Esophagus (tissue), 2 donors: Measurements from ENCODE around the gene SLC1A7. TPM values are rescaled to one million over a fixed set of nuclear protein-coding genes. Genes with fewer than 3 reads are reported as not detected.

Experiments
- H3K27ac ChIP-seq, 2 donors: one replicate each; pipeline ENCODE4 v1.5.1; 2013; ENCODE audit warnings: low read depth in 2 of 2, mild to moderate bottlenecking in 2 of 2, inconsistent platforms in 1 of 2, low read length in 1 of 2, moderate library complexity in 1 of 2
- H3K27me3 ChIP-seq, 2 donors: one replicate each; pipeline ENCODE4 v1.6.1; 2013; ENCODE audit warnings: low read length in 2 of 2, control low read depth in 1 of 2, mild to moderate bottlenecking in 1 of 2; ENCODE audit not compliant: insufficient read depth in 2 of 2, control insufficient read depth in 1 of 2
- H3K36me3 ChIP-seq, 2 donors: one replicate each; pipeline ENCODE4 v1.6.1; 2013; ENCODE audit warnings: low read length in 1 of 2; ENCODE audit not compliant: control insufficient read depth in 2 of 2, insufficient read depth in 2 of 2
- H3K4me1 ChIP-seq, 2 donors: one replicate each; pipeline ENCODE4 v1.6.1; 2013; ENCODE audit warnings: low read length in 1 of 2; ENCODE audit not compliant: control insufficient read depth in 2 of 2, insufficient read depth in 2 of 2
- H3K4me3 ChIP-seq, 2 donors: one replicate each; pipeline ENCODE4 v1.5.1; 2013; ENCODE audit warnings: low read length in 2 of 2, mild to moderate bottlenecking in 2 of 2, low read depth in 1 of 2, moderate library complexity in 1 of 2
- H3K9me3 ChIP-seq, 2 donors: one replicate each; pipeline ENCODE4 v1.6.1; 2013; ENCODE audit warnings: mild to moderate bottlenecking in 2 of 2, low read depth in 1 of 2, low read length in 1 of 2, moderate library complexity in 1 of 2; ENCODE audit not compliant: control insufficient read depth in 2 of 2, insufficient read depth in 1 of 2
- WGBS, 2 donors: extraction: QIAGEN DNeasy Blood & Tissue Kit; methylation state at CpG; one replicate each; pipeline ENCODE4 v1.1.7; 2013; 5-methylcytosine and 5-hydroxymethylcytosine counted together
- polyA plus RNA-seq, 2 donors: library from polyadenylated mRNA; stranded (reverse); fragments of 200-250 nt; gene quantifications; one replicate each; pipeline ENCODE4 v1.2.3, GENCODE V29; 2013
- donor health status: healthy with polysubstance abuse.
- donor health status: Bipolar disorder and iron deficiency.

SLC1A7 gene
- polyA plus RNA-seq, 2 donors: 0.05 to 0.10 TPM

GRCh38 chr1:53080769-53081168, 61.7 kb downstream of the SLC1A7 start:
- H3K4me3 ChIP-seq: no peak overlapping the region
- no peak overlapping the region for H3K27ac ChIP-seq
- H3K36me3 ChIP-seq: no peaks in the 10 kb centered on the region
- no peaks in the 10 kb centered on the region for H3K9me3 ChIP-seq
- no peaks in the 10 kb centered on the region for H3K27me3 ChIP-seq
- H3K4me1 ChIP-seq: no peaks in the 10 kb centered on the region
- 76 to 86% methylated on average over 15 of the region's 15 CpGs for WGBS, 2 donors

- 46 to 82% methylated on average over 3 of the region's 3 CpGs for WGBS, 2 donors
- Histone ChIP-seq H3K4me1 (no peaks in the 10 kb centered on the region), H3K4me3 (no peak overlapping the region), H3K27ac (no peak overlapping the region), H3K27me3 (no peaks in the 10 kb centered on the region), H3K9me3 (no peaks in the 10 kb centered on the region), H3K36me3 (no peaks in the 10 kb centered on the region)
These were observed 62.4 kb downstream of the SLC1A7 start for GRCh38 chr1:53080041-53080440.

GRCh38 chr1:53079251-53079650, 63.2 kb downstream of the SLC1A7 start:
- Histone ChIP-seq H3K27me3 (no peaks in the 10 kb centered on the region), H3K4me3 (no peak overlapping the region), H3K27ac (no peak overlapping the region), H3K4me1 (no peaks in the 10 kb centered on the region), H3K36me3 (no peaks in the 10 kb centered on the region), H3K9me3 (no peaks in the 10 kb centered on the region)
- 81 to 85% methylated on average over 4 of the region's 4 CpGs for WGBS, 2 donors

- no peak overlapping the region for H3K4me3 ChIP-seq
- no peaks in the 10 kb centered on the region for H3K9me3 ChIP-seq
- H3K4me1 ChIP-seq: no peaks in the 10 kb centered on the region
- no peak overlapping the region for H3K27ac ChIP-seq
- H3K27me3 ChIP-seq: no peaks in the 10 kb centered on the region
- H3K36me3 ChIP-seq: no peaks in the 10 kb centered on the region
- 94% methylated on average over 46 of the region's 46 CpGs for WGBS, 2 donors
These were observed 63.9 kb downstream of the SLC1A7 start for GRCh38 chr1:53078333-53079101.

GRCh38 chr1:53077599-53077965, 64.9 kb downstream of the SLC1A7 start:
- H3K27ac ChIP-seq: no peak overlapping the region
- H3K27me3 ChIP-seq: no peaks in the 10 kb centered on the region
- H3K9me3 ChIP-seq: no peaks in the 10 kb centered on the region
- H3K4me1 ChIP-seq: no peaks in the 10 kb centered on the region
- H3K4me3 ChIP-seq: no peak overlapping the region
- WGBS, 2 donors: 92 to 95% methylated on average over 13 of the region's 13 CpGs
- no peaks in the 10 kb centered on the region for H3K36me3 ChIP-seq

GRCh38 chr1:53076721-53077598, 65.5 kb downstream of the SLC1A7 start:
- H3K36me3 ChIP-seq: no peaks in the 10 kb centered on the region
- H3K27ac ChIP-seq: no peak overlapping the region
- WGBS, 2 donors: 89 to 92% methylated on average over 19 of the region's 19 CpGs
- no peaks in the 10 kb centered on the region for H3K27me3 ChIP-seq
- no peak overlapping the region for H3K4me3 ChIP-seq
- no peaks in the 10 kb centered on the region for H3K9me3 ChIP-seq
- H3K4me1 ChIP-seq: no peaks in the 10 kb centered on the region

- WGBS, 2 donors: 93 to 95% methylated on average over 9 of the region's 9 CpGs
- Histone ChIP-seq H3K4me1 (no peaks in the 10 kb centered on the region), H3K36me3 (no peaks in the 10 kb centered on the region), H3K27ac (no peak overlapping the region), H3K9me3 (no peaks in the 10 kb centered on the region), H3K4me3 (no peak overlapping the region), H3K27me3 (no peaks in the 10 kb centered on the region)
These were observed 66.3 kb downstream of the SLC1A7 start for GRCh38 chr1:53076165-53076564.

GRCh38 chr1:53075761-53076163, 66.7 kb downstream of the SLC1A7 start:
- H3K27ac ChIP-seq: no peak overlapping the region
- H3K36me3 ChIP-seq: no peaks in the 10 kb centered on the region
- H3K4me1 ChIP-seq: no peaks in the 10 kb centered on the region
- H3K4me3 ChIP-seq: no peak overlapping the region
- H3K9me3 ChIP-seq: no peaks in the 10 kb centered on the region
- WGBS, 2 donors: 64 to 71% methylated on average over 8 of the region's 8 CpGs
- no peaks in the 10 kb centered on the region for H3K27me3 ChIP-seq

GRCh38 chr1:53075206-53075605, 67.2 kb downstream of the SLC1A7 start:
- 95% methylated on average over 4 of the region's 4 CpGs for WGBS, 2 donors
- H3K27me3 ChIP-seq: no peaks in the 10 kb centered on the region
- no peak overlapping the region for H3K27ac ChIP-seq
- H3K4me1 ChIP-seq: no peaks in the 10 kb centered on the region
- H3K9me3 ChIP-seq: no peaks in the 10 kb centered on the region
- no peaks in the 10 kb centered on the region for H3K36me3 ChIP-seq
- no peak overlapping the region for H3K4me3 ChIP-seq
